Glutamatergic neuron (in vitro differentiated cells): ENCODE measurements around the gene CDY2B. TPM values are rescaled to one million over a fixed set of nuclear protein-coding genes. Genes with fewer than 3 reads are reported as not detected.
"Not testable (repeated sequence)": the region's sequence is repeated elsewhere in the genome, so short reads cannot be mapped to it uniquely, and the experiment has no call there.

ENCODE experiments used
- DNase-seq: peaks from one replicate; pipeline ENCODE4 v3.0.0; 2022
- H3K27ac Mint-ChIP-seq: one replicate; pipeline ENCODE4 v1.8.0; 2020; ENCODE audit warnings: mild to moderate bottlenecking, mixed read lengths, inconsistent platforms; ENCODE audit not compliant: unreplicated experiment
- H3K27me3 Mint-ChIP-seq: one replicate; pipeline ENCODE4 v1.8.0; 2020; ENCODE audit warnings: mild to moderate bottlenecking, moderate library complexity, mixed read lengths, inconsistent platforms; ENCODE audit not compliant: unreplicated experiment
- H3K36me3 Mint-ChIP-seq: one replicate; pipeline ENCODE4 v1.8.0; 2020; ENCODE audit warnings: mild to moderate bottlenecking, mixed read lengths, inconsistent platforms; ENCODE audit not compliant: unreplicated experiment
- H3K4me1 Mint-ChIP-seq: one replicate; pipeline ENCODE4 v1.8.0; 2020; ENCODE audit warnings: mild to moderate bottlenecking, low read depth, mixed read lengths, inconsistent platforms; ENCODE audit not compliant: unreplicated experiment
- H3K4me3 Mint-ChIP-seq: one replicate; pipeline ENCODE4 v1.8.0; 2020; ENCODE audit warnings: mild to moderate bottlenecking, mixed read lengths, inconsistent platforms; ENCODE audit not compliant: unreplicated experiment
- H3K9me3 Mint-ChIP-seq: one replicate; pipeline ENCODE4 v1.8.0; 2020; ENCODE audit warnings: mild to moderate bottlenecking, moderate library complexity, mixed read lengths, inconsistent platforms; ENCODE audit not compliant: unreplicated experiment
- long read RNA-seq: library from polyadenylated mRNA; unstranded; transcript quantifications from one replicate; pipeline ENCODE4 v2.0.0, GENCODE V29; 2020; ENCODE audit not compliant: unreplicated experiment
- total RNA-seq: library from RNA; stranded (reverse); fragmentation: NEBNext Ultra II Directional; extraction: Animal tissue kit (Norgen Biotek cat#: 25700); gene quantifications from one replicate; pipeline ENCODE4 v1.2.1, GENCODE V29; 2021; ENCODE audit not compliant: unreplicated experiment

Gene CDY2B
- not detected for total RNA-seq
- long read RNA-seq = 0 reads

DNA sequence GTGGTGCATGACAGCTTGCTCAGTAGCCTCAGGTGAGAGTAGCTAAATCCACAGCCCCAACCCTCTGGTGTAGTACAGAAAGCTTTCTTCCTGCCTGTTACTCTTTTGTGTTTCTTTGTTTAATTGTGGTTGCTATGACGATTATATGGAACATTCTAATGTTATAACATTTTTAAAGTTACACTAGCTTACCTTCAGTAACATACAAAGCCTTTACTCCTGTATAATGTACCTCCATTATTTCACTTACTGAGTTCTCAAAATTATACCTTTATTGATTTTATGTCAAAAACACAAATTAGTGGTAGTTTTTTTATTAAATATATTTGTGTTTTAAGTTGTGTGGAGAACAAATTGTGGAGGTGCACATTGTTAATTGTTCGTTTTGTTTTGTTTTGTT lies at the start of gene CDY2B:
Gene CDY2B (minus strand): TSS at position 101 of the 400 bp plus-strand sequence. CDS start 328 bp downstream, outside the sequence.
- H3K36me3 Mint-ChIP-seq = not testable (repeated sequence)

DNA sequence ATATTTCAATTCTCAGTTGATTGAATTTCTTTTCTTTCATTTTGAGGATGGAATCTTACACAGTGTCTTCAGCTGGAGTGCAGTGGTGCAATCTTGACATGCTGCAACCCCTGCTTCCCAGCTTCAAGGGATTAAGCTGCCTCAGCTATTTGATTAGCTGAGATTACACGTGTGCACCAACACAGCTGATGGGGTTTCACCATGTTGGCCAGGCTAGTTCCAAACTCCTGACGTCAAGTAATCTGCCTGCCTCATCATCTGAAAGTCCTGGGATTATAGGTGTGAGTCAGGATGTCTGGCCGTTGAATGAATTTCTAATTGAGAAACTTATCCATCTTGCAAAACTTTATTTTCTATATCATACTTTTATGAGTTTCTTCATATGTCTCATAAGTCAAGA lies 28.0 kb upstream of the CDY2B start:
- not testable (repeated sequence) for H3K36me3 Mint-ChIP-seq, H3K27me3 Mint-ChIP-seq, H3K4me3 Mint-ChIP-seq, H3K9me3 Mint-ChIP-seq, H3K4me1 Mint-ChIP-seq, DNase-seq, H3K27ac Mint-ChIP-seq

More for the DNA sequence above, at the start of gene CDY2B:
- not testable (repeated sequence) for DNase-seq, H3K4me1 Mint-ChIP-seq, H3K27ac Mint-ChIP-seq, H3K27me3 Mint-ChIP-seq, H3K9me3 Mint-ChIP-seq, H3K4me3 Mint-ChIP-seq

DNA sequence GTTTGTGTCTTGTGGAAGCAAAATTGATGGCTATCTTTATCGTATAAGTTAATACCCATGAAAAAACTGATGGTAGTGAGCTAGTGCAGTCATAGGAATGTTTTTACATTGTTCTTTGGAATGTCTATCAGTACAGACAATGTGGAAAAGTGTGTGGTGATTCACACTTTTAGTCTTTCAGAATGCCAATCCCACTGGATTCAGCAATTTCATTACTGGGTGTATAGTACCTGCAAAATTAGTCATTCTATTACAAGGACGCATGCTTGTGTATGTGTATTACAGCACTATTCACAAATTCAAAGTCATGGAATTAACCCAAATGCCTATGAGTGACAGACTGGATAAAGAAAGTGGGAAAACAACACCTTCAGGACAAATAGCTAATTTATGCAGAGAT lies 27.3 kb upstream of the CDY2B start:
- not testable (repeated sequence) for H3K36me3 Mint-ChIP-seq, H3K4me3 Mint-ChIP-seq, H3K4me1 Mint-ChIP-seq, H3K27me3 Mint-ChIP-seq, H3K27ac Mint-ChIP-seq, DNase-seq, H3K9me3 Mint-ChIP-seq

DNA sequence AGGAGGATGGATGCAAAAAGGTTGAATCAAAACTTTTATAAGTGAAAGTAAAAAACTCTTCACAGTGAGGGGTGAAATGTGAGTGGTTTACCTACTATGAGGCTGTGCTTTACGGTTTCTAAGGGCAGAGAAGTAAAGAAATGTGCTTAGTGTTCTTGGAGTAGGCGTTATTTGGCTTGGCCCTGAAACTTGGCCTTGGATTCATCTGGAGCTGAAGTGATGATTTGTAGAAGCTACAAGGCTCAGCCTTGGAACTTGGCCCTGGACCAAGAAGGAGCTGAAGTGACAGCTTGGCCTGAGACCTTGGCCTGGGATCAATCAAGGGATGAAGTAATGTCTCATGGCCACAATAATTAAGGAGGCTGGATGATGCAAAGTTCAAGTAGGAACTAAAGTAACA lies 1.7 kb upstream of the CDY2B start:
- not testable (repeated sequence) for H3K27ac Mint-ChIP-seq, H3K4me3 Mint-ChIP-seq, H3K9me3 Mint-ChIP-seq, DNase-seq, H3K4me1 Mint-ChIP-seq, H3K27me3 Mint-ChIP-seq, H3K36me3 Mint-ChIP-seq

GRCh38 chrY:17876767-17877166 lies 3.3 kb downstream of the CDY2B start:
- H3K4me3 Mint-ChIP-seq = not testable (repeated sequence)

DNA sequence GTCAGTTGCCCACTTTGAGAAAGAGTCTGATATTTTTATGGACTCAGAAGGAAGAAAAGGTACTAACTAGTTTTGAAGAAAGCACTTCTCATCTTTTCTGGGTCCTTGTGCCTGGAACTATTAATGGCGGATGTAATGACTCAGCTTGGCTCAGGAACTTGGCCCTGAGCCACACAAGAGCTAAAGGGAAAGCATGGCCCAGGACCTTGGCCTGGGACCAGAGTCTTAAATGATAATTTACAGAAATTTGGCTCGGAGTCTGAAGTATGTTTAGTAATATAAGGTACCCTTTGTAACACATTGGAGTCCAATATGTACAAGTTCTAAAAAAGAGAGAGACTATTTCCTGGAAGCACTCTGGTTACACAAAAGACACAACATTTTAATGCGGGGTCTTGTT lies 4.6 kb downstream of the CDY2B start:
- H3K27me3 Mint-ChIP-seq, DNase-seq, H3K4me3 Mint-ChIP-seq, H3K4me1 Mint-ChIP-seq, H3K9me3 Mint-ChIP-seq, H3K27ac Mint-ChIP-seq, H3K36me3 Mint-ChIP-seq: not testable (repeated sequence)

More at GRCh38 chrY:17876767-17877166, 3.3 kb downstream of the CDY2B start:
- not testable (repeated sequence) for H3K4me1 Mint-ChIP-seq, H3K27ac Mint-ChIP-seq, DNase-seq, H3K9me3 Mint-ChIP-seq, H3K36me3 Mint-ChIP-seq, H3K27me3 Mint-ChIP-seq

GRCh38 chrY:17871194-17871903 lies 8.7 kb downstream of the CDY2B start:
- not testable (repeated sequence) for H3K27ac Mint-ChIP-seq, H3K9me3 Mint-ChIP-seq, H3K27me3 Mint-ChIP-seq, H3K4me1 Mint-ChIP-seq, DNase-seq, H3K4me3 Mint-ChIP-seq, H3K36me3 Mint-ChIP-seq

GRCh38 chrY:17870737-17871136 lies 9.3 kb downstream of the CDY2B start:
- H3K27me3 Mint-ChIP-seq, H3K4me1 Mint-ChIP-seq, H3K4me3 Mint-ChIP-seq, H3K27ac Mint-ChIP-seq, DNase-seq, H3K9me3 Mint-ChIP-seq, H3K36me3 Mint-ChIP-seq: not testable (repeated sequence)

DNA sequence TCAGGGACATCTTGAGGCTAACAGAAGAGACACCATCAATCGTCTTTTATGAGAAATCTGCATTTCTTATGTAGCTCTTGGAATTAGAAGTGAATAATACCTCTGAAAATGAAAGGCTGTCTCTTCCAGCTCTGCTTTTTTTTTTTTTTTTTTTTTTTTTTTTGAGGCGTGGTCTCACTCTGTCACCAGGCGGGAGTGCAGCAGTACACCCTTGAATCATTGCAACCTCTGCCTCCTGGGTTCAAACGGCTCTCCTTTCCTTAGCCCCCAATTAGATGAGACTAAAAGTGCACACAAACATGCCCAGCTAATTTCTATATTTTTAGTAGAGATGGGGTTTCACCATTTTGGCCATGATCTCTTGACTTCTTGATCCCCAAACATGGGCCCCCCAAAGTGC lies 12.2 kb downstream of the CDY2B start:
- not testable (repeated sequence) for DNase-seq, H3K9me3 Mint-ChIP-seq, H3K4me3 Mint-ChIP-seq, H3K27me3 Mint-ChIP-seq, H3K27ac Mint-ChIP-seq, H3K4me1 Mint-ChIP-seq, H3K36me3 Mint-ChIP-seq

DNA sequence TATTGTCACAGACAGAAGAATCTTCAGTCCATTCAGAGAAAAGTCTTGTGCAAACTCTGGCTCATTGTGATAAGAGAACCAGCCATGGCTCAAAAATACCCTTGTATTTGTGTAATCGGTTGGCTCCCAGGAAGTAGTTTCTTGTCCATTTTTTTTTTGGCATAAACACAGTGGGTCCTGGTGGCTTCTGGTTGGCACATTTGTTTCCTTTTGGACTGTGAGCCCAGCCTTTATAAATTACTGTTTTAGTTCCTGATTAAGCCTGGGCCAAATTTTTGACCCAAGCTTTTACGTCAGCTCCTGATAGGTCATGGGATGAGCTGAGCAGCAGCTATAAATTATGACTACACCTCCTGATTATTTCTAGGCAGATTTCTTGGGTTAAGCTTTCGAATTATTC lies 19.4 kb downstream of the CDY2B start:
- not testable (repeated sequence) for H3K9me3 Mint-ChIP-seq, H3K36me3 Mint-ChIP-seq, H3K27me3 Mint-ChIP-seq, H3K27ac Mint-ChIP-seq, DNase-seq, H3K4me1 Mint-ChIP-seq, H3K4me3 Mint-ChIP-seq

GRCh38 chrY:17856963-17857848 lies 22.8 kb downstream of the CDY2B start:
- not testable (repeated sequence) for H3K27ac Mint-ChIP-seq, H3K4me1 Mint-ChIP-seq, H3K4me3 Mint-ChIP-seq, H3K36me3 Mint-ChIP-seq, H3K9me3 Mint-ChIP-seq, DNase-seq, H3K27me3 Mint-ChIP-seq

GRCh38 chrY:17856508-17856907 lies 23.5 kb downstream of the CDY2B start:
- not testable (repeated sequence) for H3K9me3 Mint-ChIP-seq, H3K36me3 Mint-ChIP-seq, H3K4me1 Mint-ChIP-seq, DNase-seq, H3K27me3 Mint-ChIP-seq, H3K27ac Mint-ChIP-seq, H3K4me3 Mint-ChIP-seq
